ENCODE data around the gene ASTN1. TPM values are rescaled to one million over a fixed set of nuclear protein-coding genes. Genes with fewer than 3 reads are reported as not detected.
A peak's percentile ranks its signal among the peaks of the same experiment; 100 is the strongest.

Gene ASTN1
- polyA plus RNA-seq, 1 donor, result 6.4 TPM

DNA sequence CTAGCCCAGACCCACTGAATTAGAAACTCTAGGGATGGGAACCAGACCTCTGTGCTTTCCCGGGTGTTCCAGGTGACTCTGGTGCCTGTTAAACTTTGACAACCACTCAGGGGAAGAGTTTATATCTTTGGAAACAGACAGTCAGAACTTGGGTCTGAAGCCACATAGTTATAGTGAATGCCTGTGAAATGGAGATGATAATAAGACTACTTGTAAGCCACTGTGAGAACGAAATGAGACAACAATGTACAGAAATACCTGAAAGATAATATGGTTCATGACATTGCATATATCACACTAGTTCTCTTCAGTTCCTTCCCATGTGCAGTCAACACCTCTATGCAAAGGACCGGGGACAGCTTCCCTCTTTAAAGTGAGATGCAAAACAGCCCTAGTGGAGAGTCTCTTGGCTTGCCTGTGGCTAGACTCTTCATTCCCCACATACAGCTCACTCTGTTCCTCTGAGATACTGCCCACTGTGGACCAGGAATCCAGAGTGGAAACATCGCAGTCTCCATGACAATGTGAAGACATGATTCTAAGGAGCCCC lies 287.5 kb downstream of the ASTN1 start:
- no peak for DNase-seq

DNA sequence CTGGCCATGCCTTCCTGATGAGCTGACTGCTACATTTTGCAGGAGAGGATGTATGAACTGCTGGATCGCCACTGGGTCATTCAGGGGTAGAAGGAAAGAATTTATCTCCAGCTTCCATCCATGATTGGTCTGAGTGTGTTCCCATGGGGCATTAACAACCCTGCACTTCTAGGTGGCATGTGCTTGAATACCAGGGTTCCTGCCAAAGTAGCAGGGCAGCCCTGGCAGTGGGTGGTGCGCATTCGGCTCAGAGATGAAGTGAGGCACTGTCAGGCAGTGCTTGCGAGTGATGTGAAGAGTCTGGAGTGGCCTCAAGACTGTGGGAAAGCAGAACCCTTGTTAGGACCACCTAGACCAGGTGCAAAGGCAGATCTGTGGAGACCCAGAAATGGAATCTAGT lies 294.9 kb downstream of the ASTN1 start:
- DNase-seq, result no peak

DNA sequence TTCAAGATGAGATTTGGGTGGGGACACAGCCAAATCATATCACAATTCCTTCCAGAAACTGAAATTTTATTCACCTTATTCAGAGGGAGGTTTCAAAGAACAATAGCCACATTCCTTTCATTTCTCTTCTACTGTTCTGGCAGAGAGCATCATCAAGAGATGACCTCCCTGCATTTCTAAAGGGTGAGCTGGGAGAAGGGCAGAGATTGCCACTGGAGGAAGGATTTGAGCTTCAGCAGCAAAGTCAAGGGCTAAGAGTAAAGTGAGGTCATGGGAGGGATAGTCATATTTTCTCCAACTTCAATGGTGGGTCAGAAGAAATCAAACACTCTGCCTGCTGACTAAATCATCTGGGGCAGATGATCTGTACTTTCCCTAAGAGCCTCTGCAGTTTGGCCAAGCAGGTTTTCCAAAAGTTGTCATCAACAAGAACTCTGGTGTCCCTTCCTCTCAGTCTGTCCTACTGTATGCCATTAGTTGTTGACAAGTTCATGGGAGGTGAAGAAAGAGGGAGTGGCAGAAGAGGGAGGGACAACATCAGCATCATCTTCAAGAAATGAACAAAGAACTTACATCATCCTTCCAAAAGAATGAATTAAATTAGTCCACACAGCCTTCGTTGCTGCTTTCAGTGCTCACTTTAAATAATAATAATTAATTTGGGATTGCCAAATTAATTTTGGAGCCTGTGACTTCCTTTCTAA lies 298.3 kb downstream of the ASTN1 start:
- DNase-seq, result no peak

DNA sequence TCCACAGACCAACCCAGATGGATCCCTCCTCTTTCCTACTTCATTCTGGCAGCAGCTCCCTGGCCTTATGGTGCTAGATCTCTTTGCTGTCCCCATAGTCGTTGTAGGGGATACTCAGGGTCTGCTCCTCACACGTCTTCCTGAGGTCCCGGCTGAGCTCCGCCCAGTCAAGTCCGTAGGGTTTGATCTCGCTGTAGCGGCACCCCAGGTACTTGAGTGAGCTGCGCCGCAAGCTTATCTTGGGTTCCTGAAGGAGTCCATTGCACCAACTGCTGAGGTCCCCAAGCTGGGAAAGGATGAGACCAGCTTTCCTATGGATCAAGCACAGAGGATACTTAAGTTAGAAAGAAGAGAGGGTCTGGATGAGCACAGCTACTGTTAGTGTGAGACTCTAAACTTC lies 300.3 kb downstream of the ASTN1 start:
- DNase-seq, result no peak

DNA sequence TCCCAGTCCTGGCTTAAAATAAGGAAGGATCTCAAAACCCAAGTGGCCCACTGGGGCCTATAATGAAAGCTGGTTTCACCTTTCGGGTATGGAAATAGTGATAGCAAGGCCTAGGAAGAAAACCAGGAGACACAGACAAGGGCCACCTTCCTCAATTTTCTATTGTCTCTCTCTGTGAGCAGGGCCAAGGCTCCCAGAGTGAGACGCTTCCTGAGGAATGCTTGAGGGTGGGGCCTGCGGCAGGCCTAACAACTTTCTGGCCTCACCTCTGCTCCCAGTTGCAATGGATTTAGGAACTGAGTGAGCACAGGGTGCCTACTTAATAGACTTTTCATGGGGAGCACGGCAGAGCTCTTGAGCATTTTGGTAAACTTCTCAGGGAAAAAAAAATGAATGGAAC lies 300.9 kb downstream of the ASTN1 start:
- DNase-seq, result no peak

DNA sequence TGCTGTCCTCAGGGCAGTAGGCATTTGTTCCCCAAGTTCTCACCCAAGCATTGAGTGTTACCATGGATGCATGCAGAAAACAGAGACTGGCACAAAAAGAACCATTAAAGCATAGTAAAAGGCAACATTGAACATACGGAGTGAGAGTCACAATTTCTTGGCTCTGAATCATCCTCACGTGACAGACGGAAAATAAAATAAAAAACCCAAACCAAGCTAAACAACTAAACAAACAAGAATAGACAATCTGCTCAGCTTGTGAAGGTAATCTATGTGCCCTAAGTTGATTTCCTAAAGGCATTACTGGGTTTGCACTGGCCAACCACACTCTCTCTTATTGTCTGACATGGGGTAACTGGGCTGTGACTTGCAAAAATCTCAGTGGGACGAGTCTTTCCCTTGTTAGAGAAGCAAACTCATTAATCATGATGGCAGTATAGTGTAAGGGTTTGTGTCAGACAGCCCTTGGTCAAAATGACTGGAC lies 306.0 kb downstream of the ASTN1 start:
- no peak for DNase-seq

DNA sequence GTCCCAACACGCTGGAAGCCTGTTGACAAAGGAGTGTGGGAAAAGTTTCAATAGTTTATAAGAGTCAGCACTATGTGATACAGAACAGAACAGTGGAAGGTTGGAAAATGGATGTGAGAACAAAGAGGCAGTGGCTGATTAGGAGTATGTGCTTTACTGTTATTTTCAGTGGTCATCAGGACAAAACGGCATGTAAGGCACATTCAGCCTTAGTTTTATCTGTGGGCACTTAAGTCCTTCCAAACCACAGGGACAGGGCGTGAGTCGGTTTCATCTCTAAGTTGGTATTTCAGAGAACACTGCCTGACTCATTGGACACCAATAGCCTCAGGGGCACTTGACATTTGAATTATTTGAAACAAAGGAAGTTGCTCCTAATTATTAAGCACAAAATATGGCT lies 306.9 kb downstream of the ASTN1 start:
- no peak for DNase-seq

DNA sequence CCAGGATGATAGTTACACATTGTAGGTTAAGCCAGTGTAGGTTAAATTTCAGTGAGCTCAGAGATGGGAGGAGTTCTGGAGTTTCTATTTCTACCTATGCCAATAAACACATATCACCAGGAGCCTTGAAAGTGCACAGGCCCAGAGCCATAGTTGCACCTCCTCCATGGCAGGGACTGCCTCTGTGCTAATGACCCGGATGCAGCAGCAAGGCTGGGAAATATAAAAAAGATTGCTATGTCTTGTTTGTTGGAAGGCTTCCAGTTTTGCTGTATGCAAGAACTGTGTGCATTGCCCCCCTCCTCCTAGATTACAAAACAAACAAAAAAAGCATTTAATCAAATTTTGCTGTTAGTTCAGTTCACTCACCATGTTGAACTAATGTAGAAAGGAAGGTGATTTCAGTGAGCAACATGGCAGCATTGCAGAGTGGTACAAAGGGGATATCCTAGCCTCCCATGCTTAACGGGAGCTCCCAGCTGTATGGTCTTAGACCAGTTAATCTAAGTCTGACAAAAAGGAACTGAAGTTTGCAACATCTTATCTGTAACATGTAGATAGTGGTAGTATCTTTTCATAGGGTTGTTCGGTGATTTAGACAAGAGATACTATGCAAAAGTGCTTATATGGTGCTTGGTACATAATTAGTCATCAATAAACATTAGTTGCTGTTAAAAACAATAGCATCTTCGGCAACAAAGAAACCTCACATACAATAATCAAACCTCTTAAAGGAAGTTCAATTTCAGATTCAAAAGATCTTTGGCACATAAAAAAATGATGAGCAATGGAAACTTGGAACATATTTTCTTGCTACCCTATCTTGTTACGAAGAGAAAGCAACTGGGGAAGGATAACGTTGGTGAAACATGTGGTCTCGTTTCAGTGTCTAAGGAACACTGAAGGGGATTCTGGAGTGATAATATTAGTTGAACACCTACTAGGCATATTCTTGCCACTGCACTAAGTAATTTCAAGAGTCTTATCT lies 309.5 kb downstream of the ASTN1 start:
- DNase-seq, result no peak

DNA sequence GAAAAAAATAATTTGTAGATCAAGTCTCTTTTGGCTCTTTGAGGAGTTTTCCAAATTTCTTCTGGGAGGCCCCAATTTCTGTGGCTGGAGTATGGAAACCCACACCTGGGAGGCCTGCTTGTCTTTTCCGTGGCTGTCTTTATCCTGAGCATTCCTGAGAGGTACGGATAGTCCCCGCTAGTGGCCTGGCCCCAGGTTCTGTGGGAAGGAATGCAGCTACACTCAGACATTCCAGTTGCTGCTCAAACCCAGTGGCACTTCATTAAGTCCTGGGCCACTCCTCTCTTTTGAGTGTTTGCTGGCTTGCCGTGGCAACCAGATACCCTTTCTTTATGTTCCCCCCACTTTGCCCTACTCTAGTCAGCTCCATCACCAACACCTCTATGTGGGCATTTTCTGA lies 310.4 kb downstream of the ASTN1 start:
- DNase-seq, result no peak

DNA sequence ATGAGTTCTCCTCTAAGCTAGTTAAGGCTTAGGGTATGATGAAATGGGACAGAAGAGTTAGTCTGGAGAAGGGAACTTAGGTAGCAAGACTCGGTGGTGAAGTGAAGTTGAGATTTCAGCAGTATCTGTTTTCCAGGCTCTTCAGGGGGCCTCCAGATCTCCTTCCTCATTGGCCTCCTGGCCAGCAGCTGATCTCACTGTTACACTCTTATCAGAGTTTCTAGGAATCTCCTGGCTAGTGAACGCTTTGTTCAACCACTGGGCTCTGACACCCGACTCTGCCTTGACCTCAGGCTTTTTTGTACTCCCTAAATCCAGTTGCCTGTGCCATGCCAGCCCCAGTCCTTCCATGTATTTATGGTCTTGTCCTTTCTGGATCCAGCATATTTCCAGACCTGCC lies 311.0 kb downstream of the ASTN1 start:
- DNase-seq, result no peak

DNA sequence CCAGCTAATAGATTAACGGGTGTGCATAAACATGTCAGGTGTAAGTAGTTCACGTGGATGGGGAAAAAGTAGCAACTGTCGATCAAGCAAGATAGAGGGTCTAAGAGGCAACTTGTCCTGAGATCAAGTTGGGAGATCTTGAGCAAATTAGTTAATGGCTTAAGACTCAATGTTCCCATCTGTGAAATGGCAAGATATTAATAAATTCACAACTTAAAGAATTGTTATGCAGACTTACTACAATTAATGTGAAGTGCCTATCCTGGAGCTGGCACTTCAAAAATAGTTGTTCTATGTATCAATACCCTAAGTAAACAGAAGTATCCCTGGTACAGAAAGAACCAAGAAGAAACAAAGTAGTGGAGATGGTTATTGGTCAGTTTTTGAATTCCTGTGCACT lies 312.4 kb downstream of the ASTN1 start:
- no peak for DNase-seq

DNA sequence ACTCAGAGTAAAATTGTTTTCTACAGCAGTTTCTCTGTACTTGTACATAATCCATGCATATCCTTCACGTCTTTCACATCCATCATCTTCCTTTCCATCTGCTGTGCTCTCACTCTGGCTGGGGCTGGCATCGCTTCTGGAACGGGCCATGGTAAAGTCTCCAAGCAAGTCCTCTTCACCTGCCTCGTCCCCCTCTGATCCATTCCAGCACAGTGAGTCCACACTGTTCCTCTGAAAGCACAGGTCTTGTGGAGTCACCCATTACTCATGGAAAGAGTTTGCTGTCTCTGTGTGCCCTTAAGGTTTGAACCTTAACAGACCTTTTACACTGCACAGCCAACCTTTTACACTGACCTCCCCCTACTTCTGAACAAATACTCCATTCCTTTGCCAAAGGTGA lies 313.6 kb downstream of the ASTN1 start:
- no peak for DNase-seq

DNA sequence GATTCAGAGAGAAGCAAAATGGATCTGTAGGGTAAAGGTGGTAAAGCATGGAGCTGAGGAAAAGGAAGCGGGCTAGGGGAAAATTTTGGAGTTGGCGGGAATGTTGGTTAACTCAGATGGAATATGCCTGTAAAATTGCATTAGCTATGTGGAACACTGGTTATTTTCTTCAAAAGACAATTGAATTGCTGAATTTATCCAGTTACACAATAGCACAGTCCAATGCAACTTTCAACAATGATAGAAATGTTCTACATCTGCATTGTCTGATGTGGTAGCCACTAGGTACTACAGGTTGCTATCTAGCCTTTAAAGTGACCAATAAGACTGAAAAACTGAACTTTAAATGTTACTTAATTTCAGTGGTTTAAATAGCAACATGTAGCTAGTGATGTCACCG lies 315.2 kb downstream of the ASTN1 start:
- DNase-seq, result no peak

DNA sequence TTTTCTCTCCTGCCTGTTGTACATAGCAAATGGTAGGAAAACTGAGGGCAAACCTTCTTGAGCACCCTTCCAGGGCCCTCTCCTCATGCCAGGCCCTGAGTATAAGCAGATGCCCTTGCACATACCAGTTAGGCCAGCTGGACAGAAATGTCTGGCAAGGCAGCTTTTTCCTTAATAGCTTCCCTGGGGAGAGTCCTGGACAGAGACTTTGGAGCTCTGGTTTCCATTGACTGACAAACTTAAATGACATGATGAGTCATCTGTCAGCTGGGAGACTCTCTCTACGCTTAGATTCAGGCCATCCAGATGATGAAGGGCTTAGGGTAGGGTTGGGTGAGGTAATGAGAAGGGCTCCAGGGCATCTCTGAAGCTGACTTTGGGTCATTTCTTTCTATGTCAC lies 317.5 kb downstream of the ASTN1 start:
- no peak for DNase-seq

DNA sequence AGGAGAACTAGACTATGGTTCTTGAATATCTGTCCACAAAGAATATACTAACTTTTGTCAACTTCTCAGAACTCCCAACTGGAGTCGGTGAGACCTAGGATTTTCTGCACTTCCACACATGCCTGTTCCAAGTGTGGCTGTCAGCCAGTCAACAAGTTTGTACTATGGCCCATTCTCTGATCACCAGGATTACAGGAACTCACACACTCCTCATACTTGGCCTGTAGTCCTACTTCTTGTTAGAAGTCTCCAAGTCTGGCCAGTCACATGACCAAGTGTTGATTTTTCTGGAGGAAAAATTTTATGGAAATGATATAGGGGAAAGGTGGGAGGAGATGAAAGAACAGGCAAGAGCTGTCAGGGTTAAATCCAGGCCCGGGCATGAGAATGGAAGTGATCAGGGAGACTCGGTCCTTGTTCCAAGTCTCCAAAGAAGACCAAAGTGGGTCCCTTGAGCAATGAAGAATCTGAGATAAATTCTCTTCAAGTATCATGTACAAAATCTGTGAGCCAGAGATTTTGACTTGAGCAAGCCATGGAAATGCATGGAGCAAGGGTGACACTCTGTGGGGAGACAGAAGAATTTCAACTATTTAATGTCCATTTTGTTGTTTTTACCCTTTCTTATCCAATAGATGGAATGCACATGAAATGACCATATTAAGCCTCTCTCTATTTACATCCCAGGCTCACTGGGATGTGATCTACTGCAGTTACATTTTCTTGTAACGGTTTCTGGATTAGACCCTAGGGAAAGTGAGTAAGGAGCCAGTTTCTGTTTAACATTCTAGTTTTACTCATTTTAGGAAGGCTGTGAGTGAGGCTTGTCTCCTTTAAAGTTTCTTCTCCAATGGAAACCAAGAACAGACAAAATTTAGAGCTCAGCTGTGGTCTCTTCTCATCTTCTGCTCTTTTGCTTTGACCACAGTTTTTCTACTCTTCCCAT lies 320.9 kb downstream of the ASTN1 start:
- DNase-seq, result peak; percentile 66

DNA sequence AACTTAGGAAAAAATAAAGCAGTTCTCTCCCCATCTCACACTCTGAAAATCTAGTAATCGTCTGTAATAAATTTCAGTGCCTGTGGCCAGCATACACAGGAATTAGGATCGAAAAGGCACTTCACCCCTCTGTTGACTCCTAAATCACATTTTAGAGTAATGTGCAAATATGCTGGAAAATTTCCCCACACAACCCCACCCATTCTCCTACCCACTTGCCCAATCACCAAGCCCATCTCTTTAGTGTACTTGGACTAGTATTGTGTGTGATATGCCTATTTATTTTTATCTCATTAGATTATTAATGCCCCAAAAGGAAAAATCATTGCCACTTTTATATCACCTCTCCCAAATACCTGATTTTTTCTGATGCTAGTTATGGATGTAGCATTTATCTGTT lies 323.3 kb downstream of the ASTN1 start:
- no peak for DNase-seq

DNA sequence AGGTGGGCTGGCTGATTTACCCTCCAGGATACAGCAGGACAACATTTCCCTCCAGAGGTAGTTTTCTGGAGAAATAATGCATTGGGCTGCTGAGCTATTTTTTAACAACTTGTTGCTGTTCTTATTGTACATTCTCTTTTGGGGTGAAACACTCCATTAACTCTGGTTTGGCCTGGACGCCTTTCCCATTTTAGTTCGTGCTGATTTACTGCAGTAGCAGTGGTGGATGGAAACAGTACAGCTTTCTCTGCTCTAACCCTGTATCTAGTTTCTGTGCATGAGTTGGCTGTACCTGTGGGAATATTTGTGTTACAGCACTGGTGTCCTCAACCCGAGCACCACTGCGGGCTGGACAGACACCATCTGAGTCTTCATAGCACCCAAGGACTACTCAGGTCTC lies 325.3 kb downstream of the ASTN1 start:
- DNase-seq, result no peak

DNA sequence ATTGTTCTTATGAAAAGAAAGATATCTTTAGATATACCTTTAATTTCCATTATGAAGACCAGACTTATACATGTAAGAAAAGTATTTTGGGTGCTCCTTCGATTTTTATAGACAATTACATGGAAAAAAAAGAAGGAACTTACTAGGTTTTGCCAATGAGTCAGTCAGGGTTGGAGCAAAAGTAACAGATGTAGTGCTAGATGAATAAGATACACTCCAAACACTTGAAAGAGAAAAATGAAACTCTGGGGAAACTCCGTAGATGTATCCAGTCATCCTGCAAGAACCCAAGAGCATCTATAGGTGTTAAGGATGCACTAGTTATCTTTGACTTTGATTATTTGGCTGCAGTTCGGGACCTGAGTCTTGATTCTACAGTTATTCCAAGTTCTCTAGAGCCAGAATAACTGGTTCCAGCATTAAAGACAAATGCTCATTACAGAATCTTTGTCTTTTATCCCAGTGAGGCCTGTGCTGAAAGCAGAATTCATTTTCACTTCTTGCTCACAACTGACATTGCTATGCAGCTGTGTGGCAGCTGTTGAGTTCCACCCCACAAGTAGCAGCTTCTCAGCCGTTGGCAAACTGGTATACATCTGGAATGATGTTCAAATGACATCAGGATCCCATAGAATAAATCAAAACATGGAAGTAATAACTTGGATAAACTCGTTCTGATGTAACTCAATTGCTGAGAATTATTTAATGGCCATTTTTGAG lies 326.1 kb downstream of the ASTN1 start:
- DNase-seq, result no peak

DNA sequence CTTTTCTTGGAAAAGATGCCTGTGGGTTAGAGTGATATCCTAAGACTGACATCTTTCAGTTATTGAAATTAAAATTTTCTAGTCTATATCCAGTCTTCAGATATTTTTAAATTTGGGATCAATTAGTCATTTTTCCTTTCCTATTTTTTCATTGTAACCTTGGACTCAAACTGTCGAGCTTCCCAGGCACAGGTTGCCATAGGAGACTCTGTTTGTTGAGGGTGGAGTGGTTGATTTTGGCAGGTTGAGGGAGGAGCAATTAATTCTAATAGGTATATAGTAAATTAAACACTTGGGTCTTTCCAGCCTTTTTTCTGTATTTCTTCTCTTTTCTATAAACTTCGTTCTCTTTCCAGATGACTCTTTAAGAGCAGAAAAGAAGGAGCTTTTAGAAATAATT lies 326.8 kb downstream of the ASTN1 start:
- DNase-seq, result no peak

DNA sequence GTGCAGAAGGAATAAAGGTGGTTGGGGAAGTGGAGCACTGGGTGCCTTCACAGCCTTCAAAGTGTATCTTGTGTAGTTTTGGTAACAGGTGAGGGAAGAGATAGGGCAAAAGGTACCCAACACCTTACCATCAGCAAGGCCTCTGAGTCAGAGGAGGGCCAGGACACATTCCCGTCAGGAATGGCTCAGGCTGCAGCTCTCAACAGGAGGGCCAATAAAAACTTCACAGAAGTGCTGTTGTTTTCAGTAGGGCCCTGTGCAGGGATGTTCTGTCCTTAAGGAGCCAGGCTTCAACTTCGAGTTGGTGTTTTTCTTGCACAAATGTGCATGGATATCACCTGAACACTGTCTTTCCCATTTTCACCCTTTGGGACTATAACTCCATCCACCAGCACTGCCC lies 333.4 kb downstream of the ASTN1 start:
- DNase-seq, result no peak

DNA sequence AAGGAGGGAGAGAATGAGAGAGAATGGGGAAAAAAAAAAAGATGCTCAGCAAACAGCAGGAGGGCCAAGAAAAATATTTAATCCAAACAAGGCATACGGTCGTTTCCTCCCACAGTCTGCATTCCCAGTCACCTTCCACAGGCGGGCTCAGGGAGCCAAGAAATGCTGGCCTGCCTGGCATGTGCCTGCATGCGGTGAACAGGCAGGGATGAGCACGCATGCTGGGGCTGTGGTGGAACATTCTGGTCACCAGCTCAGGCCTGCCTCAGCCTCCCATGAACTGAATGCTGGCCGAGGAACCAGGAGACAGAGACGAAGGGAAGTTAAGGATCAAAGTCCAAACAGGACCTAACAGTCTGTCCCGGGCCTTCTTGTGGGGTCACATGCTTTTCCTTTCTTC lies 335.3 kb downstream of the ASTN1 start:
- no peak for DNase-seq

DNA sequence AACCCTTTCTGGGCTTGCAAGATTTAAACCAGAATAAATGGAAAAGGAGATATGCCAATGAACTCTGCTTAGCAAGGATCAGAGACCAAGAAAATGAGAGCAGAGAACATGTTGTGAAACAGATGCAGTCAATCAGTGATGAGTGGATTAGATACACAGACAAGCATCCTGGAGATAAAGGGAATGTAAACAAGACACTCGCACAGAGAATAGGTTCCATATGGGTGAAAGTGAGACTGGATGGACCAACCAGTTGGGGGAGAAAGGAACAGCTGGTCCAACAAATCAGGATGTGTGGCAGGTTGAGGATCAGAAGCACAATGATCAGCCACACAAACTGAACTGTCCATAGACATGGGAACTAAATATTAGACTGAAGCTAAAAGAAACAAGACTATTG lies 338.2 kb downstream of the ASTN1 start:
- no peak for DNase-seq
